K562 (cell line): Measurements from ENCODE around the gene GLT1D1. TPM values are rescaled to one million over a fixed set of nuclear protein-coding genes. Genes with fewer than 3 reads are reported as not detected.

ENCODE experiments used
- ATAC-seq: fragments of 200-7000 bp; cut with Tn5 transposase; 3 replicates; pipeline ENCODE4 v1.9.1; 2020; ENCODE audit warnings: moderate library complexity
- BruUV-seq: library from RNA; stranded (reverse); fragments of 400-500 nt; replicated peaks from 2 replicates; lab custom pipeline; 2021; lab: Mats Ljungman, UMichigan
- CTCF ChIA-PET: fragments of 300-600 bp; formaldehyde crosslinking; extraction: SDS; loops from one replicate; lab custom pipeline; 2021; ENCODE audit warnings: low intra/inter-chr PET ratio; lab: Yijun Ruan, JAX
- POLR2A ChIA-PET: fragments of 300-600, 350-650 bp; sonication (Branson Sonifier 250); formaldehyde crosslinking; extraction: SDS; loops from one replicate; lab custom pipeline; 2021; ENCODE audit warnings: antibody characterized with exemption, inconsistent platforms; lab: Yijun Ruan, JAX
- DNase-seq, 4 experiments: peaks; one replicate each; pipeline versions ENCODE4 v3.0.0 to v3.0.0-alpha.2; 2011 to 2018; ENCODE audit warnings: low spot score in 3 of 4, mixed read lengths in 3 of 4; ENCODE audit errors: extremely low read depth in 1 of 4
- FAIRE-seq: peaks from 2 replicates; lab custom pipeline; 2011; peaks lifted over from hg19 to GRCh38; lab: Jason Lieb, UNC
- H2AFZ ChIP-seq: 2 replicates; pipeline ENCODE4 v1.6.0; 2011; ENCODE audit warnings: low read depth, low read length, control low read depth, inconsistent platforms
- H3K27ac ChIP-seq: fragments of 200-600 bp; 3 replicates; pipeline ENCODE4 v1.8.0; 2011; ENCODE audit warnings: low read depth, mild to moderate bottlenecking, control low read depth, inconsistent platforms, low read length, moderate library complexity, mixed read lengths; ENCODE audit errors: extremely low read depth
- H3K27me3 ChIP-seq, 2 experiments: fragments of 300-600 bp in 1 of 2; 2 replicates in 1 of 2; 3 replicates in 1 of 2; pipeline versions ENCODE4 v1.6.0 to v1.8.0; 2011; ENCODE audit warnings: inconsistent platforms in 2 of 2, low read length in 2 of 2, mild to moderate bottlenecking in 1 of 2, mixed read lengths in 1 of 2, moderate library complexity in 1 of 2; ENCODE audit not compliant: control insufficient read depth in 2 of 2, insufficient read depth in 2 of 2
- H3K36me3 ChIP-seq: fragments of 300-600 bp; 3 replicates; pipeline ENCODE4 v1.8.0; 2011; ENCODE audit warnings: mild to moderate bottlenecking, low read length, inconsistent platforms; ENCODE audit not compliant: control insufficient read depth, insufficient read depth
- H3K4me1 ChIP-seq, 2 experiments: fragments of 200-600 bp in 1 of 2; replicated peaks in 1 of 2; 2 replicates in 1 of 2; 3 replicates in 1 of 2; pipeline versions ENCODE4 v1.5.1 to v1.8.0; 2011; ENCODE audit warnings: inconsistent platforms in 2 of 2, low read length in 2 of 2, mild to moderate bottlenecking in 1 of 2, mixed read lengths in 1 of 2, moderate library complexity in 1 of 2; ENCODE audit not compliant: control insufficient read depth in 2 of 2, insufficient read depth in 2 of 2
- H3K4me2 ChIP-seq: 2 replicates; pipeline ENCODE4 v1.6.1; 2011; ENCODE audit warnings: low read length, control low read depth, inconsistent platforms, mixed read lengths; ENCODE audit not compliant: insufficient read depth
- H3K4me3 ChIP-seq: fragments of 200-600 bp; sonication (generic), shearing (Covaris generic); 2 replicates; pipeline ENCODE4 v1.5.1; 2016; ENCODE audit warnings: control low read depth, inconsistent platforms
- H3K79me2 ChIP-seq: fragments of 200-600 bp; 3 replicates; pipeline ENCODE4 v1.8.0; 2011; ENCODE audit warnings: low read length, inconsistent platforms; ENCODE audit not compliant: control insufficient read depth, insufficient read depth
- H3K9ac ChIP-seq, 2 experiments: 2 replicates each; pipeline versions ENCODE4 v1.6.0 to v1.6.1; 2011; ENCODE audit warnings: low read depth in 2 of 2, low read length in 2 of 2, control low read depth in 1 of 2, inconsistent platforms in 1 of 2, mild to moderate bottlenecking in 1 of 2, mixed read lengths in 1 of 2; ENCODE audit not compliant: insufficient read depth in 1 of 2
- H3K9me1 ChIP-seq: one replicate; pipeline ENCODE4 v1.6.0; 2011; ENCODE audit warnings: inconsistent platforms, mild to moderate bottlenecking, low read length, moderate library complexity; ENCODE audit not compliant: control insufficient read depth, insufficient read depth
- H3K9me3 ChIP-seq: replicated peaks from 2 replicates; pipeline ENCODE4 v1.5.1; 2011; ENCODE audit warnings: low read depth, low read length, inconsistent platforms; ENCODE audit not compliant: control insufficient read depth, insufficient read depth
- H4K20me1 ChIP-seq: replicated peaks from 2 replicates; pipeline ENCODE4 v1.6.1; 2011; ENCODE audit warnings: low read length, inconsistent platforms, mixed read lengths; ENCODE audit not compliant: control insufficient read depth, insufficient read depth
- ETS2 ChIP-seq: IDR thresholded peaks from 2 replicates; pipeline ENCODE4 v1.6.1; 2016; ENCODE audit warnings: borderline replicate concordance, missing genetic modification characterization, mild to moderate bottlenecking, moderate library complexity, missing compliant biosample characterization; ENCODE audit not compliant: poor library complexity, severe bottlenecking
- PML ChIP-seq: IDR thresholded peaks from 2 replicates; pipeline ENCODE4 v1.6.1; 2012; ENCODE audit warnings: low read length, inconsistent platforms
- ZNF140 ChIP-seq: fragments of 250-450 bp; sonication (Bioruptor Pico); IDR thresholded peaks from 2 replicates; pipeline ENCODE4 v1.8.0; 2021; ENCODE audit warnings: moderate library complexity, mild to moderate bottlenecking, inconsistent platforms
- WGBS: fragments of 100-300 bp; shearing (Covaris generic); methylation state at CpG from one replicate; pipeline ENCODE4 v1.1.6; 2016; ENCODE audit warnings: low coverage, mixed read lengths; ENCODE audit not compliant: insufficient coverage; ENCODE audit errors: missing lambda C conversion rate; 5-methylcytosine and 5-hydroxymethylcytosine counted together
- in situ Hi-C: fragments of 300-500 bp; cut with MboI; formaldehyde crosslinking; loops from 4 replicates; pipeline ENCODE4 v1.15.0; 2018; ENCODE audit warnings: inconsistent platforms, mixed read lengths
- intact Hi-C: fragments of 100-400 bp; cut with micrococcal nuclease; formaldehyde crosslinking; loops from 2 replicates; pipeline ENCODE4 v1.14.2; 2022
- polyA plus RNA-seq, 8 experiments: library from polyadenylated mRNA; depleted of rRNA in 4 of 8; stranded (reverse) in 5 of 8; unstranded in 3 of 8; fragments of >200 nt; fragmentation: Nextera tagmentation in 2 of 8; fragmentation: Illumina TruSeq in 1 of 8; extraction: Ambion mirVana in 2 of 8; extraction: Trizol in 1 of 8; gene quantifications; 2 replicates each; pipeline versions ENCODE4 v1.2.1 to v1.2.3, GENCODE V29; 2011 to 2014; ENCODE audit warnings: inconsistent platforms in 1 of 8, missing spikeins in 1 of 8
- total RNA-seq, 7 experiments: library from RNA; depleted of rRNA in 6 of 7; stranded (reverse); fragments of >200 nt in 6 of 7; fragmentation: Illumina TruSeq in 2 of 7; extraction: Trizol in 2 of 7; gene quantifications; 2 replicates each; pipeline versions ENCODE4 v1.2.1 to v1.2.3, GENCODE V29; 2011 to 2021; ENCODE audit warnings: low replicate concordance in 1 of 7

Gene GLT1D1
- total and polyA plus RNA-seq, 9 of the 15 experiments (the other 6 are each of a cell fraction or from before 2014, with no cell fraction given), result 0.04 TPM; not detected in 8

GRCh38 chr12:128859311-128859710 lies 6.0 kb downstream of the GLT1D1 start:
- H3K4me3 ChIP-seq, result no peak overlapping the region
- ChIA-PET CTCF (no interaction called here), POLR2A (no interaction called here)
- no TSS peak for BruUV-seq
- no peaks in the 10 kb centered on the region for H3K36me3 ChIP-seq
- H3K9ac ChIP-seq, result no peak overlapping the region
- no peaks in the 10 kb centered on the region for H3K9me1 ChIP-seq
- FAIRE-seq (no peak), DNase-seq (no peak), ATAC-seq (no peak)
- no peak overlapping the region for H3K27ac ChIP-seq
- no peaks in the 10 kb centered on the region for H3K9me3 ChIP-seq
- H4K20me1 ChIP-seq, result no peaks in the 10 kb centered on the region
- WGBS, result 0% methylated on average over 6 of the region's 9 CpGs
- H3K4me2 ChIP-seq, result no peak overlapping the region
- in situ Hi-C loops, result no loop called here
- no peaks in the 10 kb centered on the region for H3K4me1 ChIP-seq
- peaks cover 25 to 51% of the 10 kb centered on the region in 2 experiments; a peak in 3 of 5 replicates for H3K27me3 ChIP-seq
- TF ChIP-seq ETS2 (tag), result no peak
- no peak for TF ChIP-seq ZNF140 (CRISPR knock-in tag)
- TF ChIP-seq, all 486 proteins: peak for 0
- intact Hi-C loops, result no loop called here
- H3K79me2 ChIP-seq, result no peaks in the 10 kb centered on the region
- H2AFZ ChIP-seq, result no peak overlapping the region

GRCh38 chr12:128861226-128862016 lies 8.1 kb downstream of the GLT1D1 start:
- no peak for DNase-seq
- no peak overlapping the region for H3K4me3 ChIP-seq
- no peak overlapping the region for H2AFZ ChIP-seq
- H3K9ac ChIP-seq, result no peak overlapping the region
- H3K4me1 ChIP-seq, result no peaks in the 10 kb centered on the region
- intact Hi-C loops (no loop called here), in situ Hi-C loops (no loop called here)
- no peaks in the 10 kb centered on the region for H3K79me2 ChIP-seq
- H4K20me1 ChIP-seq, result no peaks in the 10 kb centered on the region; the same call in 1 of the 2 replicates
- WGBS, result 3% methylated on average over 15 of the region's 15 CpGs
- CTCF ChIA-PET, result no interaction called here
- POLR2A ChIA-PET, result no interaction called here
- no peaks in the 10 kb centered on the region for H3K9me1 ChIP-seq
- H3K36me3 ChIP-seq, result no peaks in the 10 kb centered on the region
- no TSS peak for BruUV-seq
- FAIRE-seq, result no peak
- H3K9me3 ChIP-seq, result no peaks in the 10 kb centered on the region
- H3K27ac ChIP-seq, result no peak overlapping the region
- TF ChIP-seq PML, result no peak
- no peak for ATAC-seq
- H3K27me3 ChIP-seq, result peaks cover 17 to 51% of the 10 kb centered on the region in 2 experiments; a peak in 3 of 5 replicates
- H3K4me2 ChIP-seq, result no peak overlapping the region
